Measurements from ENCODE around the gene IZUMO4. TPM values are rescaled to one million over a fixed set of nuclear protein-coding genes. Genes with fewer than 3 reads are reported as not detected.

IZUMO4 gene, protein sequence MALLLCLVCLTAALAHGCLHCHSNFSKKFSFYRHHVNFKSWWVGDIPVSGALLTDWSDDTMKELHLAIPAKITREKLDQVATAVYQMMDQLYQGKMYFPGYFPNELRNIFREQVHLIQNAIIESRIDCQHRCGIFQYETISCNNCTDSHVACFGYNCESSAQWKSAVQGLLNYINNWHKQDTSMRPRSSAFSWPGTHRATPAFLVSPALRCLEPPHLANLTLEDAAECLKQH
- total RNA-seq = 10 to 100 TPM in 5 of 7 donors, 1 to 10 TPM in 2; 4.5 to 24.5 (median 10.7) TPM
- 10 to 100 TPM in 1 of 2 donors, 1 to 10 TPM in 1; 1.8 to 31.7 TPM for polyA plus RNA-seq
- long read RNA-seq, donor 1, partial matches to known transcripts = 2 of 19 reads
- long read RNA-seq, donor 1, other reads (novel, unspliced or antisense) = 15 of 19 reads
- long read RNA-seq, donor 2, partial matches to known transcripts = 0 of 2 reads
- long read RNA-seq, donor 2, other reads (novel, unspliced or antisense) = 0 of 2 reads
- long read RNA-seq, donor 3, partial matches to known transcripts = 0 of 6 reads
- long read RNA-seq, donor 3, other reads (novel, unspliced or antisense) = 4 of 6 reads

DNA sequence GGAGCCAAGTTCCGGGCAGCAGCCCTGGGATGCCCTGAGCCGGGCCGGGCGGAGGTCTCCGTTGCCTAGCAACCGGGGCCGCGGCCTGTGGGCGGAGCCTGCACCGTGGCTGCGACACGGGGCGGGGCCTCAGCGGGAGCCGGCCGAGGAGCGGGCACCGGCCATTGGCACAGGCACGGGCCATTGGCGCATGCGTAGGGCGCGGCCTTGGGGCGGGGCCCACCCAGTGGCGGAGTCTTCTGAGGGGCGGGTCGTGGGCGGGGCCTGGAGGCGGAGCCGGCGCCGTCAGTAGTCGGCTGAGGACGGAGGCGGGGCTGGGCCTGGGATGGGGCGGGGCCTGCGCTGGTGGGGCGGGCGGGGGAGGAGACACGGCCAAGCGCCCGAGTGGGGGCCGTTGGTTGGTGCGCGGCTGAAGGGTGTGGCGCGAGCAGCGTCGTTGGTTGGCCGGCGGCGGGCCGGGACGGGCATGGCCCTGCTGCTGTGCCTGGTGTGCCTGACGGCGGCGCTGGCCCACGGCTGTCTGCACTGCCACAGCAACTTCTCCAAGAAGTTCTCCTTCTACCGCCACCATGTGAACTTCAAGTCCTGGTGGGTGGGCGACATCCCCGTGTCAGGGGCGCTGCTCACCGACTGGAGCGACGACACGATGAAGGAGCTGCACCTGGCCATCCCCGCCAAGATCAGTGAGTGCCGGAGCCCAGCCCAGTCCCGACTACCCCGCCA is at the start of gene IZUMO4:
IZUMO4 (plus strand) TSS at position 436 of the 723 bp plus-strand sequence; CDS start at position 467, 31 bp downstream.
- H3K4me1 ChIP-seq (ENCODE audit: insufficient read depth) = peaks cover 19% of the 10 kb centered on the region
- TF ChIP-seq EP300 (IDR thresholded peaks at IDR 0.05) (no peak), POLR2A (IDR thresholded peaks at IDR 0.05) (peak; percentile 48)
- TF ChIP-seq, protein P1, sequence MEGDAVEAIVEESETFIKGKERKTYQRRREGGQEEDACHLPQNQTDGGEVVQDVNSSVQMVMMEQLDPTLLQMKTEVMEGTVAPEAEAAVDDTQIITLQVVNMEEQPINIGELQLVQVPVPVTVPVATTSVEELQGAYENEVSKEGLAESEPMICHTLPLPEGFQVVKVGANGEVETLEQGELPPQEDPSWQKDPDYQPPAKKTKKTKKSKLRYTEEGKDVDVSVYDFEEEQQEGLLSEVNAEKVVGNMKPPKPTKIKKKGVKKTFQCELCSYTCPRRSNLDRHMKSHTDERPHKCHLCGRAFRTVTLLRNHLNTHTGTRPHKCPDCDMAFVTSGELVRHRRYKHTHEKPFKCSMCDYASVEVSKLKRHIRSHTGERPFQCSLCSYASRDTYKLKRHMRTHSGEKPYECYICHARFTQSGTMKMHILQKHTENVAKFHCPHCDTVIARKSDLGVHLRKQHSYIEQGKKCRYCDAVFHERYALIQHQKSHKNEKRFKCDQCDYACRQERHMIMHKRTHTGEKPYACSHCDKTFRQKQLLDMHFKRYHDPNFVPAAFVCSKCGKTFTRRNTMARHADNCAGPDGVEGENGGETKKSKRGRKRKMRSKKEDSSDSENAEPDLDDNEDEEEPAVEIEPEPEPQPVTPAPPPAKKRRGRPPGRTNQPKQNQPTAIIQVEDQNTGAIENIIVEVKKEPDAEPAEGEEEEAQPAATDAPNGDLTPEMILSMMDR (IDR thresholded peaks at IDR 0.05) = peak in 2 of 3 donors; percentile 45 to 55
- intact Hi-C loops (cut with DNase I) = loop anchor here in 1 of 4 donors (5.0 kb wide), 1 partner anchor 56 kb away; the partner anchor contains the start of gene AP3D1
- WGBS, 3 donors = 0 to 1% (median 0%) methylated on average over 37 to 70 of the region's 70 CpGs
- H3K9me3 ChIP-seq = no peaks in the 10 kb centered on the region
- no peaks in the 10 kb centered on the region for H3K27me3 ChIP-seq
- H3K36me3 ChIP-seq = no peaks in the 10 kb centered on the region
- DNase-seq = peak; percentile 99 to 100 (median 100)
- peak within 1 kb of the TSS; percentile 96 for H3K4me3 ChIP-seq
- peak within 1 kb of the TSS; percentile 68 to 88 for H3K27ac ChIP-seq

DNA sequence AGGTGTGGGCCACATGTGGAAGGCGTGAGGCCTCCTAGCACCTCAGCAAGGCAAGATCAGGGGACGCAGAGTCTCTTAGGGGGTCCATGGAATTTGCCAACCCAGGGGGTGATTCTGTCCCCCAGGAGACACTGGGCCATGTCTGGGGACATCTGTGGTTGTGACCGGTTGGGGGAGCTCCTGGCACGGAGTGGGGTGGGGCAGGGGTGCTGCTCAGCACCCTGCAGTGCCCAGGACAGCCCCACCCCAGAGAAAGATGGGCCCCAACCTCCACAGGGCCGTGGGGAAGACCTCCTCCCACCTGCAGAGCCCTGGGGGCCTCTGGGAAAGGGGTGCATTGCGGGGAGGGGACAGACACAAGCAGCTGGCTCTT is 49.7 kb upstream of the IZUMO4 start:
- 72 to 85% (median 75%) methylated on average over 5 to 6 of the region's 6 CpGs for WGBS, 3 donors
- H3K27me3 ChIP-seq = no peaks in the 10 kb centered on the region
- H3K36me3 ChIP-seq = no peaks in the 10 kb centered on the region
- DNase-seq = peak in 1 of 5 donors; percentile 22
- intact Hi-C loops (cut with DNase I) = loop anchor here in 1 of 4 donors (10.0 kb wide), 1 partner anchor 802 kb away; the partner anchor contains the start of genes ATP5F1D and MIDN
- H3K27ac ChIP-seq = no peak overlapping the region
- TF ChIP-seq, protein P1 (IDR thresholded peaks at IDR 0.05) = no peak
- no peak for TF ChIP-seq EP300 (IDR thresholded peaks at IDR 0.05)
- no peak for TF ChIP-seq POLR2A (IDR thresholded peaks at IDR 0.05)
- H3K4me3 ChIP-seq = no peak overlapping the region
- no peaks in the 10 kb centered on the region for H3K9me3 ChIP-seq
- peaks cover 35% of the 10 kb centered on the region for H3K4me1 ChIP-seq (ENCODE audit: insufficient read depth)

DNA sequence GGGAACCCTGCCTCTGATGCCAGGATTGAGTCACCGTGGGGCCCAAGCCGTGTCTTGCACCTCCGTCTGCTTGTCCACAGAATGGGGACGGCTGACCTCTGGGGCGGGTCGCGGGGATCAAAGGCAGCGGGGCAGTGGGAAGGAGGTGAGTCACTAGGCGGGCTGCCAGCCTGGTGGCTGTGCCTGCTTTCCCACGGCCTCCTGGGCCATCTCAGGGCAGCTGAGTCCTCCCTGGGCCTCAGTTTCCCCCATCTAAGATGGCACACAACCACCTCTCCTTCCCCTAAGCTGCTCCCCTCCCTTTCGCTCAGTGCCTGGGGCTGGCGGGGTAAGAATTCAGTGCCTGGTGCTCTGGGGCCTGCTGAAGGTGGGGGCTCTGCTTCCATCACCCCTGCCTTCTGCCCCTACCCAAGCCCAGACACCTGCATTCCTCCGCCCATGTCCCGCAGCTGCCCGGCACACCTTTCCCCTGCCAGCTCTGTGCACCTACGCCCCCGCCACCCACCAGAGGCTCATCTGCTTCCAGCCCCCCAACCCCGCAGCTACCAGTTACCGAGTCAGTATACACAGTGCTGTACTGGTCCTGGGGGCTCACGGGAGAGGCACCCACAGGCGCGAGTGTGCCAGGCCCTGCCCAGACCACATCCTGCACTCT is 49.1 kb upstream of the IZUMO4 start:
- no peaks in the 10 kb centered on the region for H3K27me3 ChIP-seq
- intact Hi-C loops (cut with DNase I) = loop anchor here in 1 of 4 donors (10.0 kb wide), 1 partner anchor 803 kb away; the partner anchor contains the start of genes ATP5F1D and MIDN
- H3K27ac ChIP-seq = peak overlapping the region in 1 of 2 donors; percentile 21
- H3K4me1 ChIP-seq (ENCODE audit: insufficient read depth) = peaks cover 34% of the 10 kb centered on the region
- no peaks in the 10 kb centered on the region for H3K36me3 ChIP-seq
- H3K4me3 ChIP-seq = no peak overlapping the region
- no peaks in the 10 kb centered on the region for H3K9me3 ChIP-seq
- TF ChIP-seq EP300 (IDR thresholded peaks at IDR 0.05) = no peak
- TF ChIP-seq POLR2A (IDR thresholded peaks at IDR 0.05) = no peak
- TF ChIP-seq, protein P1 (IDR thresholded peaks at IDR 0.05) = no peak
- DNase-seq = peak; percentile 37 to 69 (median 63)
- 74 to 79% (median 78%) methylated on average over 22 of the region's 22 CpGs for WGBS, 3 donors
